RCC 7860 (cell line): ENCODE measurements around the gene PTPRZ1.

ENCODE experiments used
- DNase-seq: peaks from one replicate; pipeline ENCODE4 v3.0.0-alpha.2; 2015; ENCODE audit warnings: low spot score
- FAIRE-seq: peaks from 2 replicates; lab custom pipeline; 2012; peaks lifted over from hg19 to GRCh38; lab: Jason Lieb, UNC

The PTPRZ1 gene

GRCh38 chr7:121890833-121891232 lies 17.9 kb downstream of the PTPRZ1 start:
- no peak for FAIRE-seq
- no peak for DNase-seq

DNA sequence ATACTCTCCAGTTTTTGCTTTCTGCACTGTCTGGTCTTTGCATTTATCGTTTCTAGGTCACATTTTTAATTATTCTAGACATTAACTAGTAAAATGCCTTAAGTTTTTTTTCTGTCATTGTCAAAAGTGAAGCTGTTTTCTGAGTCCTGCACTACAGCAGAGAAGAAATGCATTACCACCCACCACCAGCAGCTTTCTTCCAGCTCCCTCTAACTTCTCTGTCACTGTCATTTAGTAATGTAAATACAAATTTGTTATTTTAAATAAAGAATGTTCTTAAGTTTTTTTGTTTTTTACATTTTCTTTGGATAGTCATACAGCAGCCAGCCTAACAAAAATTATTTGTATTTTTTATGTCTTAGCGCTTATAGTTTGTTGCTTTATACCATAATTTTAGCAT lies 18.8 kb downstream of the PTPRZ1 start:
- FAIRE-seq: no peak
- no peak for DNase-seq

DNA sequence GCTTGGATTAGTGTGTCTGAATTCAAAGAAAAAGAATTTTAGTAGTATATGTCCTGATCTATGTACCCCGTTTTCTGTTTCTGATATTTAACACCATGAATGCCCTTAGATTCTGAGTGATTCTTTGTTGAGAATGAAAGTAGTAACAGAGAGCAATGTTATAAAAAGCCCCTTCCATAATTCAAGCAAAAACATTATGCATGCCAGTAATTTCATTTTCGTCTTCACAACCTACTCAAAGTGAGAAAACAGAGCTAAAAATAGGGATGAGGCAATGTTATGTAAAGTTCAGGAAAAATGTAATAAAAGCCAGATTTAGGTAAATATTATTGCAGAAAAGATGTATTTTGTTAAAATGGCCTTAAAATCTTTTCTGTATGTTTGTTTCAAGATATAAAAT lies 28.1 kb downstream of the PTPRZ1 start:
- DNase-seq (no peak), FAIRE-seq (no peak)

GRCh38 chr7:121904120-121904519 lies 31.2 kb downstream of the PTPRZ1 start:
- DNase-seq (no peak), FAIRE-seq (no peak)

DNA sequence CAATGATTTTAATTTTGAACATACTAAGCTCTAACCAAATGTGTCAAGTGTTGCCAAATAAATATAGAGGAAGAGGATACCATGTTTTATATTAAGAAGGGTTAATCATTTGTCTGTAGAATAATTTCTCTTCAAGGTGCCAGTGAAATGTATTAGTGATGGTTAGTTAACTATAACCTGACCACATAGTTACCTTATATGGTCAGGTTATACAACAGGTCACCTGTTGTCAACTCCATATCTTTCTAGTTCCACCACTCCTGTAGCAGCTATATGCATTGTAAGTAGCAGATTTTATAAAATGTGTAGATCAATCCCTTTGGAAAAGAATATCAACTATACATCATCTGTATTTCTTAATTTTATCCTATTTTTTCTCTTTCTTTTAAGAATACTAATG lies 35.1 kb downstream of the PTPRZ1 start:
- no peak for FAIRE-seq

GRCh38 chr7:121909716-121910345 lies 36.9 kb downstream of the PTPRZ1 start:
- no peak for FAIRE-seq
- DNase-seq: no peak

More for the DNA sequence above, 35.1 kb downstream of the PTPRZ1 start:
- no peak for DNase-seq

DNA sequence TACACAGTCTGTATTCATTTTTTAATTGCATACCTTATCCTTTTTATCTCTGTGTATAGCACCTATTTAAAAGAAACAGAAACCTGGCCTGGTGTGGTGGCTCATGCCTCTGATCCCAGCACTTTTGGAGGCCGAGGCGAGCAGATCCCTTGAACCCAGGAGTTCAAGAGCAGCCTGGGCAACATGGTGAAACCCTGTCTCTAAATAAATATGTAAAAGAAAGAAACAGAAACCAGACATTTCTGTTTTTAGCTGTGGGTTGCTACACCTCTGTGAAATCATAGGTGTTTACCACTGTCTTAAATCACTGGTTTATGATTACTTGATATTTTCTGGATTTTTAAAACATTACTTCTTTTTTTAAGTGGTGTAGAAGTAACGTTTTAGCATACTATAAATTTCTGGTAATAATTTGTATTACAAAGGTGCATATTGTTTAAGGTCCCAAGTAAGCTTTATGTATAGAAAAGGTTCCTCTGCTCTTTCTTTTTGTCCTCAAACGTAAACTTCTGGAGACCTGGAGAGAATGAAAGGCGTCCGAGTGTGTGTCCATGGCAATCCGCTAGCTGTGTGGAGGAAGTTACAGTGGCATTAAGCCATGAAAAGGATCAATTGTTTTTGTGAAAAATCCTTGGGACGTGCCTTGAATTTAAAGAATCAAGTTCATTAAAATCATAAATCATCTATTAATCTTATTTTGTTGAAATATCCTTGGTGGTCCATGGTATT lies 41.1 kb downstream of the PTPRZ1 start:
- no peak for DNase-seq
- no peak for FAIRE-seq

GRCh38 chr7:121914676-121915279 lies 41.8 kb downstream of the PTPRZ1 start:
- DNase-seq (no peak), FAIRE-seq (no peak)

GRCh38 chr7:121916211-121916610 lies 43.2 kb downstream of the PTPRZ1 start:
- DNase-seq: no peak
- no peak for FAIRE-seq

DNA sequence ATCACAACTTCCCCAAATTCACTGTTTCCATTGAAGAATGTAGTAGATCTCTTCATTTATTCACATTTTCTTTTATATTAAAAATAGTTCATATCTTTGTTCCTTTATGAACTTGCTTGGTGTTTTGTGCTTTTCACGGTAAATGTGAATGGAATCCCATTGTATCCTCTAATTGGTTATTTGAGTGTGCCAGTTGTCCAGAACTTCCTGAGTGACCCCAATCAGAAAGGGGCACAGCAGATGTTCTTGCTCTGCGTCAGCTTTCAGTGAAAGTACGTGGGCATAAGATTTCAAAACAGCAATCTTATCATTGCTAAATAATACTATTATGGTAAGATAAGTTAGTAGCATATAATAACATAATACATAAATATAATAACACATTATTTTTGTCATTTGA lies 47.0 kb downstream of the PTPRZ1 start:
- FAIRE-seq (no peak), DNase-seq (no peak)

DNA sequence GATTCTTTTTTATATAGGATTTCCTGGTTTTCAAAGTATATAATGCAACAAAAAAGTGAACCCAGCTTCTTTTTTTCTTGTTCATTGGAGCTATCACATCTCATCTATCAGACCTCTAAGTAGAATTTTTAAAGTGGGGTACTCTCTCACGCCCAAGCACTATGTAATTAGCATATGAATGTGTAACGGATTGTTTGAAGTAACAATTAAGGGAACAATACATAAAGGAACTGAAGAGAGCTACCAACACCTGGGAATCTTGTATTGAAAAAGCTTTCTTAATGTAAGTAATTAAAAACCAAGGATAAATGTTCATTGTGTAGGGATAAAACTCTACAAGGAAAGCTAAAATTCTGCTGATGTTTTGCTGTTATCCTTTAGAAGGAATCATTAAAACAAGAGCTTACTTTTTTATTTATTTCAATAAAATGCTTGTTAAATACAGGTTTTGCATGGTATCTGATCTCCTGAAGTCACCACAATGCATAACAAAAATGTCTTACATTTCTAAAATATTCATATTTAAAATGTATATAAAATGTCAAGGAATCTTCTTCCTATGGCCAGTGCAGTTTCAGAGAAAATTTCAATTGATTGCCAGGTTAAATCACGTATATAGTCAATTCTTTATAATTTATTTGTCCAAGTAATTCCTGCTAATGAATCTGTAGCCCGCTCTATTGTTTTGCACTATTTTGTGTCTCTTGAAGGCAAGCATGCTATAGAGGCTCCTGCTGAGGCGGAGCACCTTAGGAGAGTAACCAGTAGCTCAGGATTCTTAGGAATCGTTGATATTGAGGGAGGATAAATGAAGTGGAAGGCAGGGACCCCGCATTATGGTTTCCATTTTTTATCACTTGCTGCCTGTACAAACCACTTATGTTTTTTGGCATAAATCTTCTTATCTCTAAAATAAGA lies 51.6 kb downstream of the PTPRZ1 start:
- no peak for FAIRE-seq

GRCh38 chr7:121931149-121931902 lies 58.4 kb downstream of the PTPRZ1 start:
- DNase-seq: no peak
- no peak for FAIRE-seq

More for the DNA sequence above, 51.6 kb downstream of the PTPRZ1 start:
- DNase-seq: no peak

- DNase-seq (no peak), FAIRE-seq (no peak)
Measured at GRCh38 chr7:121932768-121933167, 59.8 kb downstream of the PTPRZ1 start.

DNA sequence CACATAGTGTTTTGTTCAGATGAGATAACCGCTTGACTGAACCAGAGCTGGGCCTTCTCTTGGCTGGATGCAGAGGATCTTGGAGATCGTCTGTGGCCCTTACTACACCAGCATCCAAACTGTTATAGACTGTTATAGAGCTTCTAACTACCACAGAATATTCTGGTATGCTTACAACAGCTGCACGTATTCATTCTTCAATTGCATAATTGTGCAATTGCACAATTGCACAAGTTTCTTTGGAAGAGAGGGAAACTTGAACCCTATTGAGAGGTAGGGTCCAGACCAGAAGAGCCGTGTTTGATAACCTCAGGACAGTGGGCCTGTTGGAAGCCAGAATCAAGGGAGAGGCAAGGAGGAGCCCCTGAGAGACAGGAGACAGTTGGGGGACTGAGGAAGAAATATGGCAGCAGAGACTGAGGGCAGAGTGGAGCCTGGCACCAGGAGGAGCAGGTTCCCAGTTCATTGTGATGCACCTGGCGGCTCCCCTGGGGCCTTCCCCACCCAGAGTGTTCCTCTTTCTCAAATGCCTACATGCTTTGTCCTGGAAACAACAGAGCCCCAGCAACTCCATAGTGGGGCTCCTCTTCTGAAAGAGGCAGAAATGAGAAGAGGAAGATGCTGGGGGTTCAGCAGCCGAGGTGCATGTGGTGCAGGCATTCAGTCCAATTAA lies 64.1 kb downstream of the PTPRZ1 start:
- DNase-seq: no peak

DNA sequence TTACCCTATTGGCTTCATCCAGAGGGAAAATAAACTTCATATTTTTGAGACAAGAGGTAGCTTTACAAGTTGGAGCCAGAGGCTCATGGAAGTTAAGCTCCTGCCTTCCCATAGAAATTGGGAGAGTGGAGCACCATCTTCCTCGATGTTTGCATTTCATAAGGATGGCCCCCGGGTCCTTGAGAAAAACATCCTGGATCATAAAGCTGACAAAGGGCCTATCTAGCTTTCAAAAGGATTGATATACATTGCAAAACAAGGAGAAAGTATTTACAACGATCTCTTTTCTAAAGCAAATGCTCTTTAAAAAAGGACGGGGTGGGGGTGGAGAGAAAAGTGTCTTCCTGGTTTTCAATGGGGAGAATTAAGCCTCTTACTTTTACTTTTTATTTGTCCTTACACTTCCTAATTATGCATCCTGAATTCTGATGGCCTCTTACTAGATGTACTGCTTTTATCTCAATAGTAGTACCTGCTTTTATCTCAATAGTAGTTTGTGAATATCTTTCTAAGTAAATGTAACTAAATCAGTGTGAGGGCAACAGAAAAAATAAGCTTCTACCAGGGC lies 65.6 kb downstream of the PTPRZ1 start:
- FAIRE-seq: no peak
- no peak for DNase-seq

More for the DNA sequence above, 64.1 kb downstream of the PTPRZ1 start:
- FAIRE-seq: no peak

- DNase-seq: no peak
Measured at GRCh38 chr7:121940918-121941317, 68.0 kb downstream of the PTPRZ1 start.

DNA sequence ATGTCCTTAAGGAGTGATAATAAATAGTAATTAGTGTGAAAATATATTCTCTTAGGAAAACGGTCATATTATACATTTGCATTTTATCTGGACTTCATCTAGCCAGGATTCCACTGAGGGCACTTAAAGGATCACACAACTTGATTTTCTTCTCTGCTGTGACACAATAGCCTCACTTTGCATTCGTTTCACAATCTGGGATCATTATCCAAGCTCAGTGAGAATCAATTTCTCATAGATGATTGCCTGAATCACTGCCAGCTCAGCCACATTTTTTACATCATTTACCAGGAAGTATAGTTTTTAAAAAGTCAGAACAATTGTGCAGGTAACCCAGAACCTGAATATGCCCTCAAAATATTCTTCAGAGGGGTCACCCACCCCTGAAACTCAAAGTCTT lies 68.9 kb downstream of the PTPRZ1 start:
- FAIRE-seq (no peak), DNase-seq (no peak)

More at GRCh38 chr7:121940918-121941317, 68.0 kb downstream of the PTPRZ1 start:
- FAIRE-seq: no peak

GRCh38 chr7:121945066-121945465 lies 72.1 kb downstream of the PTPRZ1 start:
- DNase-seq (no peak), FAIRE-seq (no peak)

- FAIRE-seq: no peak
Measured at GRCh38 chr7:121945480-121946236, 72.7 kb downstream of the PTPRZ1 start.

More at GRCh38 chr7:121945480-121946236, 72.7 kb downstream of the PTPRZ1 start:
- no peak for DNase-seq
